HL-60/S4 treated with retinoic acid at 250 ng/mL for 4 days and 3 days (cell line): ENCODE results near the gene VSIG8.

ENCODE experiments used
- in situ Hi-C: fragments of 300-500 bp; cut with MboI; formaldehyde crosslinking; loops from 2 replicates; pipeline ENCODE4 v1.7.0; 2022; ENCODE audit warnings: low sequenced_read_pairs

The VSIG8 gene

DNA sequence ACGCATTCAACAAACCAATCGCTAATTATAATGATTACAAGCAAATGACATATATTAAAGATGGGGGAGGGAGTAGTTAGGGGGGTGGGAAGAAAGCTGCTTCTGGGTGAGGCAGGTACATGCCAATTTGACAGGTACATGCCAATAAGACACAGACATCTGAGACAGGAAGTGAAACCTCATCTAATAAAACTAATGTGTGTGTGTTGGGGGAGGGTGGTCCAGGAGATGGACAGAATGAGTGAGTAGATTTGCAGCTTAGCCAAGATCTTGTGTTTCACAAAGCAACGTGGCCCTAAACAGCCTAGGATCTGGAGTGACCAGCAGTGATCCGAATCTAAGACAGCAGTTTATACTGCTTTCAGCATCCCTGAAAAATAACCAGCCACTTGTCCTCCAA, 26.7 kb upstream of the VSIG8 start:
- in situ Hi-C loops = no loop called here

DNA sequence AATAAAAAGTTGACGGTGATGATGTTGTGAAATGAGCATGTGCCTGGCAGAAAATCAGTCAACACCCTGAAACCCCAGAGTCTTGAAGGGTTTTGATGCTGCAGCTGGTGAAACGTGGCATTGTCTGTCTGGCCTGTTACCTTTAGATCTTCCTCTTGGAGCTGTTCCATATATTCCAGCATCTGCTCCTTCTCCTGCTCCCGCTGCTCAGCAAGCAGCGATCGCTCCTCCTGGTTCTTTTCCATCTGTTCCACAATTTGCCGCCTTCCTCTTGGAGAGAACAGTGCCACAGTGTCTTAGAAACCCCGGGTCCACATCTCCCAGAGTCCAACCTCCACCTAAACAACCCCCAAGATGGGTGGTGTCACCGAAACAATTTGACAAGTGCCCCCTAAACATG, 21.8 kb upstream of the VSIG8 start:
- in situ Hi-C loops = no loop called here

DNA sequence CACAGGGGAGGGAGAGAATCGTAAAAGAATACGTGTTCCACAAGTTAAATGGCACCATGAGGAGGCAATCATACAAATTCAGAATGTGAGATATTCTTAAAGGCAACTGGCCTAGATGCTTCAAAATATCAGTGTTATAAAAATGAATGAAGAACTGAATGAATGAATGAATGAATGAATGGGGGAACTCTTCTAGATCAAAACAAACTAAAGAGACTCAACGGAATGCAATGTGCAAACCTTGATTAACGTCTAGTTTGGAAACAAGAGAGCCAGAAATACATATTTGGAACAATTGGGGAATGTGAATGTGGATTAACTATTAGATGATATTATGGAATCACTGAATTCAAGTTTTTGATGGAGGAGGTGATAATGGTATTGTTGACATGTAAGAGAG, 20.7 kb upstream of the VSIG8 start:
- in situ Hi-C loops = no loop called here

DNA sequence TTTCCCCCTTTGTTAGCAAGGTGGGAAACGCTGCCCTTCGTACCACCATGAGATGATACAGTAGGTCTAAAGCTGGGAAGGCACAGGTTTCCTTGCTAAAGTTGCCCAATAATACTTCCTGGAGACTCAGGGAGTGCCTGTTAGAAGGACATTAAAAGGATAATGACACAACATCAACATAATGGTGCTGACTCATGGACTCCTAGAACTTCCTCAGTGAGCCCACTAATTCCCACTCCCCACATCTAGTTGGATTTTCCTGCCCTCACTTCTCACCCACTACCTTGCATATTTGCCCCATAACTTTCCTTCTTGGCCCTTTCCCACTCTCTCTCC, 20.0 kb upstream of the VSIG8 start:
- in situ Hi-C loops = no loop called here

DNA sequence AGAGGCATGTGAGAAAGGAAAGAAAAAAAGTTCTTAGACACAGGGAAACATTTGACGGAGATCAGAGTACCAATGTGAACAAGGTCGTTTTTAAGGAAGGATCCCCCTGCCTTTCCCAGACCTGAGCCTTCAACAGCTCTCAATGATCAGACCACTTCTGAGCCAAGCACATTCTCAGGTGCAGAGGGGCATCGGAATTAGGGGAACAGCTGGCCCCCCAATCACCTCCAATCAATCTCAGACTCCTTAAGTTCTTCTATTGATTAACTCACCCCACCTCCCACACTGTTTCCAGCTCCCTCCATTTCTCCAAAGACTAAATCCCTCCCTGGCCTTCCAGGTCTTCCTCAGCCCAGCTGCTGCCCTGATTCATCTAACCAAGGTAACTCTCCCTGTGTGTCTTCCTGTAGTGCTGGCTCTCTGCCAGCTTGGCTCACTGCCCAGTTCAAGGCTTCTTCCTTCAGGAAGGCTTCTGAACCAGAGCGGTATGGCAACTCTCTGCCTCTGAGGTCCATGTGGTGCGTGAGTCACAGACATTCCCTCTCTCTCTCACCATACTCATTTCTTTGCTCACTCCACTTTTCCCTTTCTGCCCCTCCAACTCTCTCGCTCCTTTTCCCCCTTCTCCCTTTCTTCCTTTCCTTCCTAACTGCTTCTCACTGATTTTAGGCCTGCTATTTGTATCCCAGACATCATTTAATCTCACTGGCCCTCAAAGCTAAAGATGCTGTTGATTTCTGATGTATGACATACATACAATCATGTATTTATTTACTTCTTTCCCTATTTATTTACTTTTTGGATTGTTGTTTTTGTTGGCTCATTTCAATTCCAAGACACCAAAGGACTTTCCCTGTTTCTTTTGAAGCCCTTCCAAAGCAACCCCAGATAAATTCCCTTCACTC, 19.4 kb upstream of the VSIG8 start:
- in situ Hi-C loops = no loop called here

DNA sequence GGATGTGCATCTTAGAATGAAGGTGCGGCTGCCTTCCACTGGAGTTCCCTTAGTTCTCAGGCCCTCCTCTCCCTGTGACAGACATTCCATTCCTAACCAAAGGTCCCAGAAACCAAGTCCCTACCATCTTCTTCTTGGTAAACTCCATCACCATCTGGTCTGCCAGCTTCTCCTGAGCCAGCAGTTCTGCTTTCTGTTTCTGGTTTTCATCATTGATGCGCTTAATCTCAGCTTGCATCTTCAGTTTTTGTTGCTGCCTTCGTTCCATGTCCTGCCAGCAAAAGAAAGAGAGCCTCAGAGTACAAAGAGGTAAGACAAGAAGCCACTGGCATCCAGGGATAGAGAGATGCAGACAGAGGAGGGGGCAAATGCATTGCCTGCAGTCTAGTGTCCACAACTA, 18.0 kb upstream of the VSIG8 start:
- in situ Hi-C loops = no loop called here

DNA sequence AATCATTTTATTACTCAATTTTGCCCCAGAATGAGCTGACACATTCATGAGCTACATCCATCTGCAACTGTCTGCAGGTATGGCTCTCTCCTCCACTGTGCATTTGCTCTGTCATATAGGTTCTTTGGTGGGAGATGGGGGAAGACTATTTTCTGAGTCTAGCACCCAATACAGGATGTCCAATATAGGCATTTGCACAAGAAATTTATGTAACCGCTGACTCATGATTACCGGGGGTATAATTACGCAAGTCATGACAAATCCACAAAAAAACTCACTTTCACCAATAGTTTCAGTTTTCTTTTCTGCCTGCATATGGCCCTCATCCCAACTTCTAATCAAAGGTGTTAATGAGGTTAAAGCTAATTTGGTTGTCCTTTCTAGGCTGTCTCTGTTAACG, 17.5 kb upstream of the VSIG8 start:
- in situ Hi-C loops = no loop called here

DNA sequence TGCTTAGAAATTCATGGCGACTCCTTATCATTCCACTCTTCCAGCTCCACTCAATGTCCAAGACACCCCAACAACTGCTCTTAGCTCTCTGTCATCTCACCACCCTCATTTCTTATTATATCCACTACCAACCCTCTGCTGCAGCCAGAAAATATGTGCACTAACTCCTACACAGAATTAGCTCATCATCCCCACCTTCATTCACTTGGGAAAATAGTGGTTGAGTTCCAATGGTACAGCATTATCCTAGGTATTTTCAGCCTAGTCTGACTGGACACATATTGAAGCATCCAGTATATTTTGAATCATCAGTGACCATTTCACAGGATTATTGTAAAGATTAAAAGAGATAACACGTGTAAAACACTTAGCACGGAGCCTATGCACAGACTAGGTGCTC, 16.7 kb upstream of the VSIG8 start:
- in situ Hi-C loops = no loop called here

DNA sequence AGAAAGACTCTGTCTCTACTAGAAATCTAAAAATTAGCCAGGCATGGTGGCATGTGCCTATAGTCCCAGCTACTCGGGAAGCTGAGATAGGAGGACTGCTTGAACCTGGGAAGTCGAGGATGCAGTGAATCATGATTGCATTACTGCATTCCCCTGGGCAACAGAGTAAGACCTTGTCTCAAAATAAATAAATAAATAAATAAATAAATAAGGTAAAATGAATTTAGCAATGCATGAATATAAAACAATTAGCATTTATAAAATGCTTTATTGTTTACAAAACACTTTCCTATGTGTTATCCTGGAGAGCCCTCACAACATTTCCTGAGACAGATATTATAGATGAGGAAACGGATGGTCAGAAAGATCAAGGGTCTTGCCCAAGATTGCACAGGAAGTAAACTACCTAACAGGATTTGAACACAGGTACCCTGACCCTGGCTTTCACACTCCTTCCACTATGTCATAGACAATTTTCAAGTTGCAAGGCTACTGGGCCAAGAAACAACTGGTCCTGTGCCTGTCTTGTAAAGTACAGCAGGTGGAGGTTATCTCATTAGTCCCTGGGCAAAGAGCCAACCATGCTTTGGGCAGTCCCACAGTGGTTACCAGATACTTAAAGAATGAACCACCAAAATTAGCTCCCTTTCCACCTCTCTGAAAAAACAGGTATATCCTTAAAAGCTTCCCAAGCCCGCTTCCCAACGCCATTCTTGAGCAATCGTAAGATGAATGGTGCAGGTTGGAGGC, 15.4 kb upstream of the VSIG8 start:
- in situ Hi-C loops = no loop called here

DNA sequence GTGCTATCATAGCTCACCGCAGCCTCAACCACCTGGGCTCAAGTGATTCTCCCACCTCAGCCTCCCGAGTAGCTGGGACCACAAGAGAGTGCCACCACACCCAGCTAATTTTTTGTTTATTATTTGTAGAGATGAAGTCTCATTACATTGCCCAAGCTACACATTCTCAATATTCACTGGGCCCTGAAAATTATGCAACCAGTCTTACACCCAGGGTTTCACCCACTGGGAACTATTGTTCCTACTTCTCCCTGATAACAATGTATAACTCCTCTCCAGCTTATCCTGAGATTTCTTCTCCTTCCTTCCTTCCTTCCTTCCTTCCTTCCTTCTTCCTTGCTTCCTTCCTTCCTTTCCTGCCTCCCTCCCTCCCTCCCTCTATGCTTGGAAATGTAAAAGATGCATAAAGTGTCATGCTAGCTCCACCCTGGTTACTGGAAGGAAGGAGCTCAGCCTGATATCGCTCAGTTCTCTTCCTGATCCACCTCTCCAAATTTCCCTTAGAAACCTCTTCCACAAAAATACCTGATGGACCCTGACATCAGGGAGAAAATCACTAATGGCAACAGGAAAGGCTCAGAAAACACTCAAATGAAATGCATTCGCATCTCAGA, 11.2 kb upstream of the VSIG8 start:
- in situ Hi-C loops = no loop called here

DNA sequence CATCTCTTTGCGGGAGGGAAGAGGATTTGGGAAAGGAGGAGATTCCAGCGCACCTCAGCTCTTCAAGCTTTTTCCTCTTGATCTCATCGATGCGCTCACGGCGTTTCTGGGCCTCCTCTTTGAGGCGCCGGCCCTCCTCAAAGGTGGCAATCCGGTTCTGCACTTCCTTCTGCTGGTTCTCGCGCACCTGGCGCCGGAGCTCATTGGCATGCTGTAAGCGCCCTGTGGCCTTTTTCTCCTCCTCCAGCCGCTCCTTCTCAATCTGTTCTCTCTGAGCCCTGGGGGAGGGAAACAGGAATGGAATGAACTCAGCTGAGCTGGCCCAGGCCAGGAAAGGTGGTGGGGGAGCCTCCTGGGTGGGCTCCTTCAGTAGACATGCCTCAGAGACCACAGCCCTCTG, 10.4 kb upstream of the VSIG8 start:
- in situ Hi-C loops = no loop called here

DNA sequence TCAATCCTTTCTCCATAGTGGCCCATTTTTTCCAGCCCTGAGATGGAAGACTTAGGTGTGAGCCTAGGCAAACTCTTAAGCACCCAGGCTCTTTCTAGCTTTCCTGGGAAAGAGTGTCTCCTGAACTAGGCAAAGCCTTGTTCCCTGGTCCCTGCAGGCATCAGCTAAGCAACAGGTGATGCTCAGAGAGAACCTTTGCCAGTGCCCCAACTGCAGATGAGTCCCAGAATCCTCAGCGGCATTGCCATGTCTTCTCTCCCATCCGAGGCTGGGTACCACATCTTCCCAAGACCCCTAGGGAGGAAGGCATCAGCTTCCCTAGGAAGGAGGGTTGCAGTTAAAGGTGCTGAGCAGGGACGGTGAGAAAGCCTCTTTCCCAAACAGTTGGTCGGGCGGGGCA, 8.2 kb upstream of the VSIG8 start:
- in situ Hi-C loops = no loop called here

DNA sequence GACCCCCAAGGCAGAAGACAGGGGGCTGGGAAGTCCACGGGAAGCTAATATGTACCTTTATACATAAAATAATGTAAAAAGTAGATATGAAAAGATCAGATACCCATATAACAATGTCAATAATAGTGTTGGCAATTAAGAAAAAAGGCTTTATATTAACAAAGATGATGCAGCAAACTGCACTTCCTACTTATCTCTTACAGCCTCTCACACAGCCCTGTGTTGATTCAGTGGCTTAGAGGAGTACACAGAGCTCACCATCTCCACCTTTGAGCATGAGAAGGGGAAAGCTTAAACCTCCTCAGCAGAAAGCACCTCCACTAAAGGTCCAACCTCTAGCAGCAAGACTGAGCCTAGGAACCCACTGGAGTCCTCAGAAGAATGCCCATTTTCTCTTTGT, 7.2 kb upstream of the VSIG8 start:
- in situ Hi-C loops = no loop called here

DNA sequence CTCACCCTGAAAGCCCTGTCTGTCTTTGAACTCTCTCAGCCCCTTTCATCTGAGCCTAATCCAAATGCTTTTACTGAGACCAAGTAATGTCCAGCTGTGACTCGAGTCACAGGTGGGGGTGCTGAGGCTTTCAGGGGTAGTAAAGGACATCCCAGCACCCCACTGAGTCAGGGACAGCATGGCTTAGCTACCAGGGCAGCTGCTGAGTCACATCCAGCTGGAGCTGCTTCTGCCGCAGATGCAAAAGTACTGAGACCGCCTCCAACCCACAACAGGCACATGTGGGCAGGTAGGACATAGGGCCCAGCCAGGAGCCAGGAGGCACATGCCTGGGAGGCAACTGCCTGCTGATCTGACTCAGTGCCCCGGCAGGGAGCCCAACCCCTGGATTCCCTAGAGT, 6.7 kb upstream of the VSIG8 start:
- in situ Hi-C loops = no loop called here

DNA sequence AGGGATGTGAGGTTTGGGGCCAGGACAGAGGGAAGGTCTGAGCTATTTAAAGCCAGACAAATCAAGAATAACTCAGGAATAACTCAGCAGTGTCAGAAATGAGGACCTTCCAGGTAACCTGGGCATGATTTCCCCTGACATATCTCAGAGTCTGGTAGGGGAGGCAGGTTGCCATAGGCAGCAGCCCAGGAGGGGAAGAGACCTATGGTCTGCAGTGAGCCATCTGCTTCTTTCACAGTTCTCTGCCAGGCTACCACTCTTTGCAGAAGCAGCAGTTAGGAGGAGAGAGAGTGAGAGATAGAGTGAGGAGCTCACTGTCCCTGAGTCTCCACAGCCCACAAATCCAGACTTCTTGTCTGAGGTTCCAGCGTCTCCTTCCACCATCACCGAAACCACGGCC, 6.3 kb upstream of the VSIG8 start:
- in situ Hi-C loops = no loop called here

DNA sequence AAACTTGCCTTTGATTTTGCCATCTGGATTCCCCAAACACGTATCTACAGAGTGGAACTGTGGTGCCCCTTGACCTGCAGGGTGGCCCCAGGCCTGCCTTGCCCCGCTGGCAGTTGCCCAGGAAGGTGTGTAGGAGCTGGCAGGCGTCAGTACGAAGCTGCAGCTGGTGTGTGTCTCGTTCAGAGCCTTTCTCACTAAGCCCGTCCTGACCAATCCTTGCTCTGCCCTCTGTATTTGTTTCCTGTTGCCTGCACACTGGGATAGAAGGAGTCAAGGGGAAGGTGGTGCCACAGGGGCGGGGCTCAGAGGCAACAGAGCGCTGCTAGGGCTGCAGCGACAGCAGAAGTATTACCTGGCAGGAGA, 5.2 kb upstream of the VSIG8 start:
- in situ Hi-C loops = no loop called here

DNA sequence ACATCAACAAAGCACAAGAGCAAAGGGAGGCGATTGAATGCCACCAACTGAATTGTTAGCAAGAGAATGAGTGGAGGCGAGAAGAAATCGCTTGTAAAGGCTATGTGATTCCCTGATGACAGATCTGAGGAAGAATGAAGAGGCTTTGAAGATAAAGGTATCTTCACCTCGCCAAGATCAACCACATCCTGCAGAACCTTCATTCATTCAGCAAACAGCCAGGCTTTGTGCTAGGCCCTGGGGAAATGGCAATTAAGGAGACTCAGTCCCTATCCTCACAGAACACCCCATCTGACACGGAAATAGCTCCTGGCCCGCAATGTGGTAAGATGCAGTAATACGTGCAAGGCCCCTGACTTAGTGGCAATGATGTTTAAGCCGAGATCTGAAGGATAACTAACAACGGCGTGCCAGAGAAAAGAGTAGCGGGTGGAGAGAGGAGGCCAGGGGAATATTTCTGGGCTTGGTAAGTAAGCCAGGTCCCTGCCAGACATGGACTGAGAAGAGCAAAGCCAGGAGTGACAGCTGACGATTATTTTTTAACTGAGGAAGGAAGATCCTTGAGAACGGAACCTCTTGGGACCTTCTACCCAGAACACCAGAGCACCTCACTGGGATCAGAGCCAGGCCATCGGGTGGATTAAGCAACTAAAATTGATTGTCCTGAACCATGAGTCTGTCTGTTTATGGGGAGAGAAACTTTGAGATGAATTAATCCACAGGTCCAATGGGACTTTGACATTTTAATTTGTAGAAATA, 4.6 kb upstream of the VSIG8 start:
- in situ Hi-C loops = no loop called here

DNA sequence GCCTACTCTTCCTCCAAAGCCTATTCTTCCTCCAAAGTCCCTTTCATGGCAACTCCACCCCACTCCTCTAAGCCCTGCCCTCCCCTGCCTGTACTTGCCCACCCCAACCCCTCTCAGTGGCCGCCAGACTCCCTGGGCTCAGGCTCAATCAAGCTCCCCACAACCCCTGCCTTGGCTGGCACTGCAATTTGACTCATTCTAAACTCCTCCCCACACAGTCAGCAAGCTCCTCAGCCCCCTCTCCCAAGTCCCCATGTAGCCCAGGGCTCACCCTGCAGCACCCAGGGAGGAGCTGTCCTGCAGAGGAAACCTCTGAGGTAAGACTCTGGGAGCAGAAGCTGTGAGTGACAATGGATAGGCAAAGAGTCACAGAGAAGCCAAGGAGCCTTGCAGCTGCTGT, 3.6 kb upstream of the VSIG8 start:
- in situ Hi-C loops = no loop called here

DNA sequence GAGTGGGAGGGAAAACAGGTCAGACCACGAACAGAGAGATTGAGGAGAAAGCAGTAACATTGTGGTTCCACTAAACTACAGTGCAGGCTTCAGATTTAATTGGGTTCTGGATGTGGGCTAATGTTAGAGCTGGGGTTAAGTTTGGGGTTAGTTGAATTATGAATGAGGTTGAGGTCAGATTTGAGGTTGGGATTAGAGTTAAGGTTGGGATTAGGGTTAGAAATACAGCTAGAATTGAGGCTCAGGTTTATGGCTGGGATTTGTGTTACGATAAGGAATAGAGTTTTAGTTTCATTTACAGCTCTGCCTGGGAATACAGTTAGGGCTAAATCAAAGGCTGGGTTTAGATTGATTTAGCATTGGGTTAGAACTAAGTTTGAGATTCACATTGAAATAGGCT, 1.8 kb upstream of the VSIG8 start:
- in situ Hi-C loops = no loop called here

DNA sequence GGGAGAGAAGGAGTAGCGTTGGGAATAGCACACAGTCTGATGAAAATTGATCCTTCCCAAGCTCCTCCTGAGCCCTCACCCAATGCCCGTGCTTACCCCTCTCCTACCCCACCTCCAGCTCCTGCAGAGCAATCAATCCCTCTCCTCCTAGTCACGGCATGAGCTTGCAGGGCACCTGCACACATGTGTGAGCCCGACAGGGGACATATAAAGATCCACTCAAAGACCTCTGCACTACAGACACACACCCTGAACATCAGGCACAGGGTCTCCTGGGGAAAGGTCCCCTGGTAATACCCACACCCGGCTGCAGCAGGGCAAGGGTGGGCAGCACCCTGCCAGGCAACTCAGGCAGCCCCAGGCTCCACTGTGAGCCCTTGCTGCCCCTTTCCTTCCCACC, 426 bp downstream of the VSIG8 start:
- in situ Hi-C loops = no loop called here

DNA sequence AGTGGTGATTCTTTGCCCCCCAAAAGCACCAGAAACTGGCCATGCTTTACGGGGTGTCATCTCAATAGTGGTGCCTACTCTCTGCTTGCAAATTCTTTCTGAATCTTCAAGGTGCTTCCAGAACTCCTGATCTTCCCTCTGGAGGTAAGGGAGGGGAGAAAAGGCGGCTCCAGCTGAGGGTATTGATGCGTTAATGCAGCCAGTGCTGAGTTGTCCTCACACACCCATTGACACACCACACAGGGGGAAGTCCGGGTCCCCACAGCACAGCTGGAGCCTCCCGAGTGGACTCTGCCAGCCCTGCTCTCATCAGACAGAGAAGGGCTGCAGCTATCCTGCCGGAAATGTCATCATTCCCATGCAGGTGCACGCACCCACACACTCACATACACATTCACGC, 1.2 kb downstream of the VSIG8 start:
- in situ Hi-C loops = no loop called here

DNA sequence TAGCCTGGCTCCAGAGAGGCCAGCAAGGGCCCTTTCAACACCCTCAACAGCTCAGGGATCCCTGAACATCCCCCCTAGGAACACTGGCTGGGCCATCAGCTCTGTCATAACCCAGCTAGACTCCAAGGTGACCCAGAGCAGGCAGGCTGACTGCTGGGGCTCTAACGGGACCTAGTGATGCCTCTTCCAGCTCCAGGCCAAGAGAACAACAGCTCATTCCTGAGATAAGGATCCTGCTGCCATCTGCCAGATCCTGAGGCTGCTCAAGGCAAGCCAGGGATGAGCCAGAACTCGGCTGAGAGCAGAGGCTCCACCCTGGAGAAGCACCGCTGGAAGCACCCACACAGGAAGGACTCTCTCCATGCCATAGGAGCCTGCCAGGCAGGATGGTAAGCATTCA, 2.0 kb downstream of the VSIG8 start:
- in situ Hi-C loops = no loop called here
